Measurements from ENCODE around the gene TSSK3. TPM values are rescaled to one million over a fixed set of nuclear protein-coding genes. Genes with fewer than 3 reads are reported as not detected.

The TSSK3 gene
- under 1 TPM in 1 of 2 experiments, not detected in 1; 0.98 TPM for total RNA-seq
- 3.2 TPM for polyA plus RNA-seq (2013, experiment 1 of 2)
- 4.6 TPM for polyA plus RNA-seq (2013, experiment 2 of 2)
- 0 to 3.0 (median 0.45) reads per million in 172 experiments for total RNA-seq

GRCh38 chr1:32362474-32363313 is at the start of gene TSSK3, which contains the start of gene FAM229A:
Gene TSSK3, plus strand, starts transcription at chr1:32362539. Its CDS starts 163 bp downstream, at chr1:32362702.
Gene FAM229A, minus strand, starts transcription at chr1:32362485. Its CDS starts 394 bp downstream, at chr1:32362091.
- Histone ChIP-seq H3K9me3 (ENCODE audit: control insufficient read depth in 1 of 2, insufficient read depth in 1 of 2, low read length in 2 of 2) (no peaks in the 10 kb centered on the region), H3K27me3 (ENCODE audit: control insufficient read depth in 1 of 2, insufficient read depth in 2 of 2, low read length in 2 of 2) (peaks cover 0 to 3% of the 10 kb centered on the region in 2 experiments), H3K36me3 (ENCODE audit: insufficient read depth, low read length) (peaks cover 38% of the 10 kb centered on the region), H3K4me3 (ENCODE audit: low read length) (no peak within 1 kb of the TSS), H3K4me1 (ENCODE audit: insufficient read depth, low read length) (peaks cover 31% of the 10 kb centered on the region), H3K27ac (ENCODE audit: low read depth in 1 of 2, low read length in 2 of 2) (no peak within 1 kb of the TSS)
- DNase-seq (no peak), ATAC-seq (ENCODE audit: poor library complexity) (peak; percentile 9)
- CTCF ChIA-PET: interaction anchor here (0.9 to 1.4 kb wide), 2 partner anchors 10 to 12 kb away, joined by 3 to 4 read pairs; no protein-coding TSS in a partner anchor
- Mint-ChIP-seq H3K4me3 (peak within 1 kb of the TSS; percentile 76), H3K27me3 (peaks cover 5% of the 10 kb centered on the region), H3K4me1 (ENCODE audit: low read depth) (peaks cover 21% of the 10 kb centered on the region), H3K27ac (peak within 1 kb of the TSS; percentile 59), H3K36me3 (ENCODE audit: low read depth) (peaks cover 60% of the 10 kb centered on the region), H3K9me3 (no peaks in the 10 kb centered on the region)
- POLR2A ChIA-PET: interaction anchor here (0.6 to 4.3 kb wide), 4 partner anchors 10 to 74 kb away, joined by 4 to 16 read pairs (median 5); partner anchors contain the start of gene MARCKSL1
- no peak for TF ChIP-seq CTCF (IDR thresholded peaks at IDR 0.05)
- intact Hi-C loops (cut with DNase I, micrococcal nuclease): no loop called here

- Histone ChIP-seq H3K27ac (ENCODE audit: low read depth in 1 of 2, low read length in 2 of 2) (no peak overlapping the region), H3K9me3 (ENCODE audit: control insufficient read depth in 1 of 2, insufficient read depth in 1 of 2, low read length in 2 of 2) (no peaks in the 10 kb centered on the region), H3K4me1 (ENCODE audit: insufficient read depth, low read length) (peaks cover 33% of the 10 kb centered on the region), H3K36me3 (ENCODE audit: insufficient read depth, low read length) (peaks cover 34% of the 10 kb centered on the region), H3K4me3 (ENCODE audit: low read length) (no peak overlapping the region), H3K27me3 (ENCODE audit: control insufficient read depth in 1 of 2, insufficient read depth in 2 of 2, low read length in 2 of 2) (no peaks in the 10 kb centered on the region)
- ChIA-PET POLR2A (interaction anchor here (1.1 to 1.2 kb wide), 3 partner anchors 11 to 67 kb away, joined by 3 to 5 read pairs (median 3); no protein-coding TSS in a partner anchor), CTCF (interaction anchor here (0.9 to 1.1 kb wide), 2 partner anchors 66 to 69 kb away, joined by 3 read pairs; no protein-coding TSS in a partner anchor)
- no peak for TF ChIP-seq CTCF (IDR thresholded peaks at IDR 0.05)
- no peaks in the 10 kb centered on the region for H3K27me3 Mint-ChIP-seq
- H3K4me3 Mint-ChIP-seq: no peak overlapping the region
- H3K36me3 Mint-ChIP-seq (ENCODE audit: low read depth): peaks cover 42% of the 10 kb centered on the region
- H3K9me3 Mint-ChIP-seq: no peaks in the 10 kb centered on the region
- peaks cover 41% of the 10 kb centered on the region for H3K4me1 Mint-ChIP-seq (ENCODE audit: low read depth)
- no peak for ATAC-seq (ENCODE audit: poor library complexity)
- peak overlapping the region; percentile 40 for H3K27ac Mint-ChIP-seq
- intact Hi-C loops (cut with DNase I, micrococcal nuclease): no loop called here
- no peak for DNase-seq
These were observed 45.4 kb upstream of the TSSK3 start for GRCh38 chr1:32316903-32317277.

- POLR2A ChIA-PET: interaction anchor here (1.0 to 1.1 kb wide), 2 partner anchors 18 to 68 kb away, joined by 4 to 5 read pairs; partner anchors contain the start of gene MARCKSL1
These were observed 44.0 kb upstream of the TSSK3 start for GRCh38 chr1:32318127-32318869.

More at GRCh38 chr1:32318127-32318869, 44.0 kb upstream of the TSSK3 start:
- H3K27me3 Mint-ChIP-seq: no peaks in the 10 kb centered on the region
- TF ChIP-seq CTCF (IDR thresholded peaks at IDR 0.05): no peak
- Histone ChIP-seq H3K4me1 (ENCODE audit: insufficient read depth, low read length) (peaks cover 47% of the 10 kb centered on the region), H3K36me3 (ENCODE audit: insufficient read depth, low read length) (peaks cover 32% of the 10 kb centered on the region), H3K27ac (ENCODE audit: low read depth in 1 of 2, low read length in 2 of 2) (no peak overlapping the region), H3K4me3 (ENCODE audit: low read length) (no peak overlapping the region), H3K9me3 (ENCODE audit: control insufficient read depth in 1 of 2, insufficient read depth in 1 of 2, low read length in 2 of 2) (no peaks in the 10 kb centered on the region), H3K27me3 (ENCODE audit: control insufficient read depth in 1 of 2, insufficient read depth in 2 of 2, low read length in 2 of 2) (no peaks in the 10 kb centered on the region)
- H3K4me1 Mint-ChIP-seq (ENCODE audit: low read depth): peaks cover 50% of the 10 kb centered on the region
- no peak for DNase-seq
- H3K9me3 Mint-ChIP-seq: no peaks in the 10 kb centered on the region
- H3K36me3 Mint-ChIP-seq (ENCODE audit: low read depth): peaks cover 49% of the 10 kb centered on the region
- CTCF ChIA-PET: interaction anchor here (0.5 kb wide), 1 partner anchor 250 kb away, joined by 3 read pairs; no protein-coding TSS in a partner anchor
- H3K4me3 Mint-ChIP-seq: no peak overlapping the region
- ATAC-seq (ENCODE audit: poor library complexity): no peak
- intact Hi-C loops (cut with DNase I, micrococcal nuclease): no loop called here
- H3K27ac Mint-ChIP-seq: peak overlapping the region; percentile 33
